ENCODE results near the gene NIPAL1.

DNA sequence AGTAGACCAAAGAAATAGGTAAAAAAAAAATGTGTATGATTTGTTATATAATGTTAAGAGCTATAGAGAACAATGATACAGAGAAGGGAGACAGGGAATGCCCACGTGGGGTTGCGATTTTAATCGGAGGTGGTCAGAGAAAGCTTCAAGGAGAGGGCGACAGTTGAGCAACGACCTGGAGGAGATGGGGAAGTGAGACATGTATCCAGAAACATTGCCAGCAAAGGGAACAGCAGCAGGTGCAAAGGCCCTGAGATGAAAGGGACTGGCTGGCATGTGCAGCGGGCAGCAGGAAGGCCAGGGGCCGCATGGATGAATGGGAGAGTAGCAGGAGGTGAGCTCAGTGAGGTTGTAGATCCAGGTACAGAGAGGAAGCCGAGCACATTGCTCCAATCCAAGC lies 32.9 kb downstream of the NIPAL1 start:
- TF ChIP-seq, protein P1, sequence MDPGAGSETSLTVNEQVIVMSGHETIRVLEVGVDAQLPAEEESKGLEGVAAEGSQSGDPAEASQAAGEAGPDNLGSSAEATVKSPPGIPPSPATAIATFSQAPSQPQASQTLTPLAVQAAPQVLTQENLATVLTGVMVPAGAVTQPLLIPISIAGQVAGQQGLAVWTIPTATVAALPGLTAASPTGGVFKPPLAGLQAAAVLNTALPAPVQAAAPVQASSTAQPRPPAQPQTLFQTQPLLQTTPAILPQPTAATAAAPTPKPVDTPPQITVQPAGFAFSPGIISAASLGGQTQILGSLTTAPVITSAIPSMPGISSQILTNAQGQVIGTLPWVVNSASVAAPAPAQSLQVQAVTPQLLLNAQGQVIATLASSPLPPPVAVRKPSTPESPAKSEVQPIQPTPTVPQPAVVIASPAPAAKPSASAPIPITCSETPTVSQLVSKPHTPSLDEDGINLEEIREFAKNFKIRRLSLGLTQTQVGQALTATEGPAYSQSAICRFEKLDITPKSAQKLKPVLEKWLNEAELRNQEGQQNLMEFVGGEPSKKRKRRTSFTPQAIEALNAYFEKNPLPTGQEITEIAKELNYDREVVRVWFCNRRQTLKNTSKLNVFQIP (CRISPR knock-in tag; IDR thresholded peaks at IDR 0.05; ENCODE audit: borderline replicate concordance, low read depth): no peak
- TF ChIP-seq BACH2 (CRISPR knock-in tag; IDR thresholded peaks at IDR 0.05; ENCODE audit: borderline replicate concordance): no peak
- TF ChIP-seq PPARA (CRISPR knock-in tag; IDR thresholded peaks at IDR 0.05; ENCODE audit: borderline replicate concordance): no peak
- TF ChIP-seq RARB (CRISPR knock-in tag; IDR thresholded peaks at IDR 0.05): no peak
- no peak for TF ChIP-seq ARNTL (CRISPR knock-in tag; IDR thresholded peaks at IDR 0.05; ENCODE audit: borderline replicate concordance, low read depth)
- TF ChIP-seq, protein P2, sequence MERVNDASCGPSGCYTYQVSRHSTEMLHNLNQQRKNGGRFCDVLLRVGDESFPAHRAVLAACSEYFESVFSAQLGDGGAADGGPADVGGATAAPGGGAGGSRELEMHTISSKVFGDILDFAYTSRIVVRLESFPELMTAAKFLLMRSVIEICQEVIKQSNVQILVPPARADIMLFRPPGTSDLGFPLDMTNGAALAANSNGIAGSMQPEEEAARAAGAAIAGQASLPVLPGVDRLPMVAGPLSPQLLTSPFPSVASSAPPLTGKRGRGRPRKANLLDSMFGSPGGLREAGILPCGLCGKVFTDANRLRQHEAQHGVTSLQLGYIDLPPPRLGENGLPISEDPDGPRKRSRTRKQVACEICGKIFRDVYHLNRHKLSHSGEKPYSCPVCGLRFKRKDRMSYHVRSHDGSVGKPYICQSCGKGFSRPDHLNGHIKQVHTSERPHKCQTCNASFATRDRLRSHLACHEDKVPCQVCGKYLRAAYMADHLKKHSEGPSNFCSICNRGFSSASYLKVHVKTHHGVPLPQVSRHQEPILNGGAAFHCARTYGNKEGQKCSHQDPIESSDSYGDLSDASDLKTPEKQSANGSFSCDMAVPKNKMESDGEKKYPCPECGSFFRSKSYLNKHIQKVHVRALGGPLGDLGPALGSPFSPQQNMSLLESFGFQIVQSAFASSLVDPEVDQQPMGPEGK (CRISPR knock-in tag; IDR thresholded peaks at IDR 0.05; ENCODE audit: borderline replicate concordance): no peak
- TF ChIP-seq, protein P3, sequence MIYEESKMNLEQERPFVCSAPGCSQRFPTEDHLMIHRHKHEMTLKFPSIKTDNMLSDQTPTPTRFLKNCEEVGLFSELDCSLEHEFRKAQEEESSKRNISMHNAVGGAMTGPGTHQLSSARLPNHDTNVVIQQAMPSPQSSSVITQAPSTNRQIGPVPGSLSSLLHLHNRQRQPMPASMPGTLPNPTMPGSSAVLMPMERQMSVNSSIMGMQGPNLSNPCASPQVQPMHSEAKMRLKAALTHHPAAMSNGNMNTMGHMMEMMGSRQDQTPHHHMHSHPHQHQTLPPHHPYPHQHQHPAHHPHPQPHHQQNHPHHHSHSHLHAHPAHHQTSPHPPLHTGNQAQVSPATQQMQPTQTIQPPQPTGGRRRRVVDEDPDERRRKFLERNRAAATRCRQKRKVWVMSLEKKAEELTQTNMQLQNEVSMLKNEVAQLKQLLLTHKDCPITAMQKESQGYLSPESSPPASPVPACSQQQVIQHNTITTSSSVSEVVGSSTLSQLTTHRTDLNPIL (CRISPR knock-in tag; IDR thresholded peaks at IDR 0.05; ENCODE audit: low read depth): no peak
- no peak for TF ChIP-seq ISL1 (CRISPR knock-in tag; IDR thresholded peaks at IDR 0.05)
- TF ChIP-seq ZNF565 (CRISPR knock-in tag; conservative IDR thresholded peaks at IDR 0.05; ENCODE audit: low read depth): no peak
